ENCODE measurements around the gene TMEM165. TPM values are rescaled to one million over a fixed set of nuclear protein-coding genes. Genes with fewer than 3 reads are reported as not detected.

Gene TMEM165
- total and polyA plus RNA-seq, 9 of the 15 experiments (the other 6 are each of a cell fraction or from before 2014, with no cell fraction given), result 21.3 to 145 (median 96.8) TPM

DNA sequence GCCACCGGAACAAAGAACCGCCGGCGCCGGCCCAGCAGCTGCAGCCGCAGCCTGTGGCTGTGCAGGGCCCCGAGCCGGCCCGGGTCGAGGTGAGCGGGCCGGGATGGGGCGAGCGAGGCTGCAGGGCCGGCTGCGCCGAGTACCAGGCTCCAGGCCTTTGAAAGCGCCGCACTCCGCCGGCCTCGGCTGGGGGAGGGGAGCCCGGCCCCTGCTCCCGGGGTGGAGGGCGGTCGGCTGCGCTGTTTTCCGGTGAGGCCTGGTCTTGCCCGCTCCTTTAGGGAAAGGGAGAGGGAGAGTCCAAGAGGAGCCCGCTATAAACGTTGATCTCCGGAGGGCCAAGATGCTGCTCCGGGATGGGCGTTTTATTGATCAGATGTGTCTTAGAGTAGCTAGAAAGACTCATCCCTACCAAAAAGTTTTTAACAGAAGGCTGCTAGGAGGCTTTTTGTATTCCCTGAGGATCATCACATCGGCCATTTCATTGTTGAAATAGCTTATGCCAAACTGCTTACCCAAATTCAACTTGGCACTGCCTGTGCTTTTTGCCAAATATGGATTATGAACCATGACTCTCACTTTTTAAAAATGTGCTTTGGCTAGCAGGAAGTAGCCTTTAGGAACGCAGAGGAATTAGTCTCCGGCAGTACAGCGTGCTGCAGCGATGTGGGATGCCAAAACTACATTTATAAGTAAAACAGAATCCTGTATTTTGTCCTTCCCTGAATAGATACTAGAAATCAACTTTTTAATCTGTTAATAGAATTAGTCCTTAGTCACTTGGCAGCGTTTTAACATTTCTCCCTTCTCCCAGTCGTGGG is 760 bp downstream of the TMEM165 start (continued):
- TF ChIP-seq, protein P1, sequence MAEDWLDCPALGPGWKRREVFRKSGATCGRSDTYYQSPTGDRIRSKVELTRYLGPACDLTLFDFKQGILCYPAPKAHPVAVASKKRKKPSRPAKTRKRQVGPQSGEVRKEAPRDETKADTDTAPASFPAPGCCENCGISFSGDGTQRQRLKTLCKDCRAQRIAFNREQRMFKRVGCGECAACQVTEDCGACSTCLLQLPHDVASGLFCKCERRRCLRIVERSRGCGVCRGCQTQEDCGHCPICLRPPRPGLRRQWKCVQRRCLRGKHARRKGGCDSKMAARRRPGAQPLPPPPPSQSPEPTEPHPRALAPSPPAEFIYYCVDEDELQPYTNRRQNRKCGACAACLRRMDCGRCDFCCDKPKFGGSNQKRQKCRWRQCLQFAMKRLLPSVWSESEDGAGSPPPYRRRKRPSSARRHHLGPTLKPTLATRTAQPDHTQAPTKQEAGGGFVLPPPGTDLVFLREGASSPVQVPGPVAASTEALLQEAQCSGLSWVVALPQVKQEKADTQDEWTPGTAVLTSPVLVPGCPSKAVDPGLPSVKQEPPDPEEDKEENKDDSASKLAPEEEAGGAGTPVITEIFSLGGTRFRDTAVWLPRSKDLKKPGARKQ (CRISPR knock-in tag; IDR thresholded peaks at IDR 0.05), result no peak
- TF ChIP-seq FIP1L1 (IDR thresholded peaks at IDR 0.05; ENCODE audit: low read depth, low read length, poor library complexity, severe bottlenecking) (peak; percentile 33), ZNF212 (CRISPR knock-in tag; IDR thresholded peaks at IDR 0.05) (no peak), SMARCA5 (IDR thresholded peaks at IDR 0.05) (no peak), FOXA1 (IDR thresholded peaks at IDR 0.05; ENCODE audit: borderline replicate concordance) (no peak)
- TF ChIP-seq, protein P2, sequence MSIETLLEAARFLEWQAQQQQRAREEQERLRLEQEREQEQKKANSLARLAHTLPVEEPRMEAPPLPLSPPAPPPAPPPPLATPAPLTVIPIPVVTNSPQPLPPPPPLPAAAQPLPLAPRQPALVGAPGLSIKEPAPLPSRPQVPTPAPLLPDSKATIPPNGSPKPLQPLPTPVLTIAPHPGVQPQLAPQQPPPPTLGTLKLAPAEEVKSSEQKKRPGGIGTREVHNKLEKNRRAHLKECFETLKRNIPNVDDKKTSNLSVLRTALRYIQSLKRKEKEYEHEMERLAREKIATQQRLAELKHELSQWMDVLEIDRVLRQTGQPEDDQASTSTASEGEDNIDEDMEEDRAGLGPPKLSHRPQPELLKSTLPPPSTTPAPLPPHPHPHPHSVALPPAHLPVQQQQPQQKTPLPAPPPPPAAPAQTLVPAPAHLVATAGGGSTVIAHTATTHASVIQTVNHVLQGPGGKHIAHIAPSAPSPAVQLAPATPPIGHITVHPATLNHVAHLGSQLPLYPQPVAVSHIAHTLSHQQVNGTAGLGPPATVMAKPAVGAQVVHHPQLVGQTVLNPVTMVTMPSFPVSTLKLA (conservative IDR thresholded peaks at IDR 0.05), result no peak
- TF ChIP-seq, protein P3, sequence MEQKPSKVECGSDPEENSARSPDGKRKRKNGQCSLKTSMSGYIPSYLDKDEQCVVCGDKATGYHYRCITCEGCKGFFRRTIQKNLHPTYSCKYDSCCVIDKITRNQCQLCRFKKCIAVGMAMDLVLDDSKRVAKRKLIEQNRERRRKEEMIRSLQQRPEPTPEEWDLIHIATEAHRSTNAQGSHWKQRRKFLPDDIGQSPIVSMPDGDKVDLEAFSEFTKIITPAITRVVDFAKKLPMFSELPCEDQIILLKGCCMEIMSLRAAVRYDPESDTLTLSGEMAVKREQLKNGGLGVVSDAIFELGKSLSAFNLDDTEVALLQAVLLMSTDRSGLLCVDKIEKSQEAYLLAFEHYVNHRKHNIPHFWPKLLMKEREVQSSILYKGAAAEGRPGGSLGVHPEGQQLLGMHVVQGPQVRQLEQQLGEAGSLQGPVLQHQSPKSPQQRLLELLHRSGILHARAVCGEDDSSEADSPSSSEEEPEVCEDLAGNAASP (IDR thresholded peaks at IDR 0.05), result no peak
- TF ChIP-seq, protein P4, sequence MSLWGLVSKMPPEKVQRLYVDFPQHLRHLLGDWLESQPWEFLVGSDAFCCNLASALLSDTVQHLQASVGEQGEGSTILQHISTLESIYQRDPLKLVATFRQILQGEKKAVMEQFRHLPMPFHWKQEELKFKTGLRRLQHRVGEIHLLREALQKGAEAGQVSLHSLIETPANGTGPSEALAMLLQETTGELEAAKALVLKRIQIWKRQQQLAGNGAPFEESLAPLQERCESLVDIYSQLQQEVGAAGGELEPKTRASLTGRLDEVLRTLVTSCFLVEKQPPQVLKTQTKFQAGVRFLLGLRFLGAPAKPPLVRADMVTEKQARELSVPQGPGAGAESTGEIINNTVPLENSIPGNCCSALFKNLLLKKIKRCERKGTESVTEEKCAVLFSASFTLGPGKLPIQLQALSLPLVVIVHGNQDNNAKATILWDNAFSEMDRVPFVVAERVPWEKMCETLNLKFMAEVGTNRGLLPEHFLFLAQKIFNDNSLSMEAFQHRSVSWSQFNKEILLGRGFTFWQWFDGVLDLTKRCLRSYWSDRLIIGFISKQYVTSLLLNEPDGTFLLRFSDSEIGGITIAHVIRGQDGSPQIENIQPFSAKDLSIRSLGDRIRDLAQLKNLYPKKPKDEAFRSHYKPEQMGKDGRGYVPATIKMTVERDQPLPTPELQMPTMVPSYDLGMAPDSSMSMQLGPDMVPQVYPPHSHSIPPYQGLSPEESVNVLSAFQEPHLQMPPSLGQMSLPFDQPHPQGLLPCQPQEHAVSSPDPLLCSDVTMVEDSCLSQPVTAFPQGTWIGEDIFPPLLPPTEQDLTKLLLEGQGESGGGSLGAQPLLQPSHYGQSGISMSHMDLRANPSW (CRISPR knock-in tag; IDR thresholded peaks at IDR 0.05), result no peak
